SHP77 treated with DMSO at 0.1 percent for 48 hours (cell line): Measurements from ENCODE around the gene KAZN.
A peak's percentile ranks its signal among the peaks of the same experiment; 100 is the strongest.

ENCODE experiments used
- DNase-seq: peaks from one replicate; lab custom pipeline; 2025; lab: John Stamatoyannopoulos, UW

KAZN gene

DNA sequence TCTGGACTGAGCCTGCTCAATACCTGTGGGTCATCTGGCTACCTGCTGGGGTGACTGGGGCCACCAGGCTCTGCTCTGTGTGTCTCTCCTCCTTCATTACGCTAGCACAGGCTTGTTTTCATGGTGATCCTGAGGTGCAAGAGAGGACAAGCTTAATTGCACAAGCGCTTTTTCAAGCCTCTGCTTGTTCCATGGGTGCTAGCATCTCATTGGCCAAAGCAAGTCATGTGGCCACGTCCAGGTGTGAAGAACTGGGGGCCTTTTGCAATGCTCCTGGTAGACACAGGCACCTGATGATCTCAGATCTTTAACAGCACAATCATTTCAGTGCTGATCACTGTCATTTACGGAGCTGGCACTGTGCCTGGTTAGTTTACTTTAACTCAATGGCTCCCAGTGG, 114.6 kb downstream of the KAZN start:
- no peak for DNase-seq

DNA sequence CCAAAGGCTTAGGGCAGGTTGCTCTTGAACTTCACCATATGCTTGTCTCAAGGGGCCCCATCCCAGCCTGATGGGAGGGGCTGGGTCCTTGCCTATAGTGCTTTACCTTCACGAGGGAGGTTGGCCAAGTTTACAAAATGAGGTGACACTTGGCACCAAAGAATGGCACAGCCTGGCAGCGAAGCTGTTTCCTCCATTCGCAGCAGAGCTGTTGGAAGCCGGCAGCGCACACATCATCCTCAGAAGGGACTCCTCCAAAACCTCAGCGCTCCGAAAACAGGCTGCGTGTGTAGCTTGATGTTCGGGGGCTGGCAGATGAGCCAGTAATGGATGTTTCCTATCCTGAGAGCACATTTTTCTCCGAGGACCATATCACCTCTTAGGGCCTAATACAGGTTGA, 116.8 kb downstream of the KAZN start:
- no peak for DNase-seq

DNA sequence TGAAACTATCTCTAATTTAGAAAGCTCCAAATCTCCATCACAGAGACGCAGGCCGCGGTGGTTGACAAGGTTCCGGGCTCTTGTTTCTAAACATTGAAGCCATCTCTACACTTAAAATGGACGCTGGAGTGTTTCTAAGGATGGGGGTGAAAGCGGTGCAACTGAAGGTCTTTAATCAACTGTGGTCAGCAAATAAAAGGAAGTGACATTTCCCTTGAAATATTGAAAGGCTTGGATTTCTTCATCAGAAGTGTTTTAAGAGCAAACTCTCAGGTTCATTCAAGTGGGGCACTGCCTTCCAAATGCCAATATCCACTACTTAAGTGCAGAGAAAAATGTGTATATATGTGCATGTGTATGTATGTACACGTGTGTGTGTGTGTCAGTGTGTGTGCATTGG, 117.3 kb downstream of the KAZN start:
- DNase-seq = no peak

DNA sequence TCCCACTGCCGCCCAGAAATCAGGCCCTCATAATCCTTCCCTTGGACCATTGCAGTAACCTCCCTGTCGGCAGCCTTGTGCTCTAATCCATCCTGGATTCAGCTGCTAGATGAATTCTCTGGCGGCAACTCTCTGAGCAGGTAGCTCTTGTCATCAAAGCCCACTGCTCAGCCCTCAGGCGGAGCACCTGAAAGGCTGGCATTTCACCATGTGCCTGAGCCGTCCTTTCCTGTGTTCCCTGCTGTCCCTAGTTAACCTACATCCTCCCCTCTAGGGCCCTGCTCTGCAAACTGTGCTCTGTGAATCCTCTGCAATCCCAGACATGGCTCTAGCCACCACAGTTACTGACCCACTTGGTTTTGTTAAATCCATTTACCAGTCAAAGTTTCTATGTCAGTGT, 118.0 kb downstream of the KAZN start:
- DNase-seq = no peak

DNA sequence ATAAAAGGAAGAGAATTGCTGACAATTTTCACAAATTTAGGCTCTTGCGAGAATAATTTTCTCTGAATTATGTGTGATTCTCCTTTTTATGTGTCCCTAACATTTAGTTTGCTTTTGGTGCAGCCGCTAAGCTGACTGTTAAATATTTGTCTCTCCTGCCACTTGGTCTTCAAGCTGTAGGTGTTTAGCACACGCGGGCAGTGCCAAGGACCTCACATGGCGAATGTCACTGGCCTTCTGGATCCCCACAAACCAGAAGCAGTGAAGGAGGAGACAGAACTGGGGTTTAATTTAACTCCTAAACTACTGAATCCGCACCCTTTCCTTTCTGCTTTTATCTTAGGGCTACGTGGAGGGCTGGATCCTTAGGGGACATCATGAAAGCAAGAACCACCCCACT, 120.0 kb downstream of the KAZN start:
- DNase-seq = no peak

DNA sequence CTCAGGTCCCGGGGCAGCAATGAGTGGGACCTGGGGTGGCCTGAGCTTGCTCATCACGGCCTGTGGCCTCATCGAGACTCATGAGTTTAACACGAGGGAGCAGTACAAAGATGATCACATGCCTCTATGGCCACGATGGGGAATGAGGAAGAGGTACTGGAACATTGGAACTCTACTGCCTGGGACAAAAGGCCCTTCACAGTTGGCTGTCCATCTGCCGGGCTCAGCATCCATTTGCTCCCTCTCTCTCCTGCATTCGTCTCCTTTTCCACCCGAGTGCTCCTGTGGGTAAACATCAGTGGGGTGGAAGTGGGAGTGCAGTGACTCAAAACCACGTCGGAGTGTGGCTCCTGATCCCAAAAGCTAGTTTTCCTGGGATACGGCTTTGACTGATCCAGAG, 124.9 kb downstream of the KAZN start:
- no peak for DNase-seq

DNA sequence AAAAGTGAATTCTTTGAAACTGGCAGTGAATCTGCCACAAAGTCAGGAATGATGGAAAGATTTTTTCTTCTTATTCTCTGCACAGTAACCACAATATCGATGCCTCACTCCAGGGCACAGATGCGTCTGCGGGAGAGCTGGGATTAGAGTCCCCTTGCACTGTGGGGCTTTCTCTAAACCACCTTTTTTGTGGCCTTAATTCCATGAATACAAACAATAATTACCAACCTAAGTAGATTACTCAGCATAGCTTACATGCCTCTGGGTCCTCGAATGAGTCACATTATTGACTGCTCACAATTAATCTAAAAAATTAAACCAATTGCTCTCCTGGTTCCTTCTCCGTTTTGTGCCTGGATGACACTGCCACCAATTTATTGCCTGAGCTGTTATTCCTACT, 125.8 kb downstream of the KAZN start:
- no peak for DNase-seq

DNA sequence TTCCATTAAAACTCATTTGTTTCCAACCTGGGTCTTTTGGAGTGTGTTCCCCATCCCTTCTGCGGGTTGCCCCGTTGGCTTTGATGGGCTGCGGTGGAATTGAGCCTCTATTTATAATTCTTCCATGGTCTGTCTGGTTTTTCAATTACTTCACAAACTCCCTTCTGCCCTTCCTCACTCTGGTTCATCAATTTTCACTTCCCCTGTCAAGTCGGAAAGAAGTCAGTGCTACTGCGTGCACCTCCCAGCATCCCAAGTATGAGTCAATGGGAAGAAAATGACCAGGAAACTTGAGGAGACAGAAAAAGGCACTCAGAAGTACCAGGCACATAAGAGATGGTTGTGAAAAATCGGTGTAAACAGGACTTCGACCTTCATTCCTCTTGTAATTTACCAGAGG, 126.2 kb downstream of the KAZN start:
- no peak for DNase-seq

DNA sequence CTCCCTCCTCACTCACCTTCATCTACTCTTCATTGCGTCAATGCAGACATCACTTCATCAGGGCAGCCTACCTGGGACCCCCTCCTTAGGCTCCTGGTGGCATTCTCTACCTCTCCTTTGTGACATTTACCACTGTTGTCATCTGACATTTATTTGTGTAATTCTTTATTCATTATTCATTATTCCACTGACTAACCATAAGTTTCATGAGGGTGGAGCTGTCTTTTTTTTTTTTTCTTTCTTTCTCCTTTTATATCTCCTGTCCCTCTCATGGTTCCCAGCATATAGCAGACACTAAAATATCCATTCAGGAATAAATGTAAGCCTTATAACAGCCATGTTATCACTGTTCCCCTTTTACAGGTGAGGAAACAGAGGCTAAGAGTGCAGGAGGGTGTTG, 126.8 kb downstream of the KAZN start:
- DNase-seq = no peak

DNA sequence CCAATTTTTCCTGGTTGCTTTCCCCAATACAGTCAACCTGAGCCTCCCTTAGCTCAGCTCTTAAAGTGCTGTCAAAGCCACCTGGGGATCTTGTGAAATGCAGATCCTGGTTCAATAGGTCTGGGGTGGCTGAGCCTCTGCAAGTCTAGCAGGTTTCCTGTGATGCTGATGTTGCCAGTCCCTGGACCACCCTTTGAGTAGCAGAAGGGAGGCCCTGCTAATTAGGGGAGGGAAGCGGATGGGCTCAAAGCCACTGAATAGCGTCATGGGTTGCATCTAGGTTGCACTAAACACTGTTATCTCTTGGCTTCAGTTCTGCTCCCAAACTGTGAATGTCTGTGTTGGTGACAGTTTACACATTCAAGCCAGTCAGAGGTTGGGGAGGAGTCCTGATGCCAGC, 127.2 kb downstream of the KAZN start:
- DNase-seq = no peak

DNA sequence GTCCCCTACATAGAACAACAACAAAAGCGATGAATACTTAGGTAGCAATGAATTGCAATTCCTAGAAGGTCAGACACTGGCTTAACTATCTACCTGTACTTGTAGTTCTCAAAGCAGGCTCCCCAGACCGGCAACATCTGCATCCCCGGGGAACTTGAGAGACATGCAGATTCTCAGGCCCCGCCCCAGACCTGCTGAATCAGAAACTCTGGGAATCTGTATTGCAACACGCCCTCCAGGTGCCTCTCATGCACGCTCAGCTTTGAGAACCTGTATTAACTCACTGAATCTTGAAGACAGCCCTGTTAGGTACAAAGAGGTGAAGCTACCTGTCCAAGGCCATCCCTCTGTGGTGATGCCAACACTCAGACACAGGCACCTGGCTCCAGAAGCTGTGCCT, 128.1 kb downstream of the KAZN start:
- DNase-seq = no peak

DNA sequence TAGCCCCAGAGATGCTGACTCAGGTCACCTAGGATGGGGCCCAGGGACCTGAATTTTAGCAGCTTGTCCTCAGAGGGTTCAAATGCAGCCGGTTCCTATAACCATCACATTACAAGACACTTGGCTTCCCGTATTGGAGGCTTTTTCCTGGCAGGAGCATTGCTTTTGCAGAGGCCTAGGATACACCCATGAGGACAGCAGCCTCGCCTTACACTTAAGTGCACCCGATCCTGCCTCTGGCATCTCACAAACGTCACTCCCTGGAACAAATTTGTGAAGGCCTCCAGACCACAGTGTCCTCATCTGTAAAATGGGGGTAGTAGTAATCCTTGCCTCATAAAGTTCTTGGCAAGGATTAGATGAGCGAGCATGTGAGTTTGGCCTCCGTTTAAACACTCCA, 130.0 kb downstream of the KAZN start:
- DNase-seq = no peak

DNA sequence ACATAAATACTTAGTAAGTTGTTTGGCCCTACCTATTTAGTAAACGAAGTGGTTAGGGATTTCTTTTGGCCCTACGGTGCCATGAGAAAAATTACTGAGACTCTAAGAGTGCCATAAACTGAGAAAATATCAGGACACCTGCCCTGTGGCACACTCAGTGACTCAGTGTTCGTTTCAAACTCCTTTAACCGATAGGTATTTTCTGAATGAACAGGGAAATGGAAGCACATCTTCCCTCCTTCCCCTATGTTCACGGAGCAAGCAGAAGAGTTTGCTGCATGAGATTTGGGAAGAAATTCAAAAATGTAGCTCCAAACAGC, 134.2 kb downstream of the KAZN start:
- DNase-seq = no peak

DNA sequence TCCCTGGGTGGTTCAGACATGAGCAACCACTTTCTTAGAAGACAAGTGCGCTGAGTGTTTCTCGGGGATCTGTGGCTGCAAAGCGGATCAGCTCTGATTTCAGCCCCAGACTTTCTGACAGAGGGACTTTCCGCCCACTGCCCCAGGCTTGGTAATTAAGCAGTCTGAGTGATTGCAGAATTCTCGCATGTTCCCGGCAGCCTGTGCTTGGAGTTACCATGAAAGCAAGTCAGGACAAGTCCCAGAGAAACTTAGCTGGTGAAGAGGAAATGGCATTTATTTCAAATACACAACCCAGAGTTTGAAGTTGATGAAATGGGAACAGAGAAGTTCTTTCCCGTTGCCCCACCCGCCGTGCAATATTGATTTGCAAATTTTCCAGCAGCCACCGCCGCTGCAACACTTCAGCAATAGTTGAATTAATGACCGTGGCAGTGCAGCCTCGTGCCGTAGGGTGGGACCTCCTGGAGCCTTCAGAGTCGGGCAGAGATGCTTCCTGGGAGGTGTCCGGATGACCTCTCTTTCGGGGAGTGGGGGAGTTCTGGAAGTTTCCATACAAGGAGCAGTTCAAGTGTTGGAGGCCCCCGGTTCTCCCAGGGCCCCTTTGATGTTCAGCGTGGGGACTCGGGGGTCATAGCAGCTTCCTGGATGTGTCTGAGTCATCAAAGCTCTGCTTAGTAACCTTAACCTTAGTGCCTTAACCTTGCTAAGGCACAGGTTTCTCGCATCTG, 134.7 kb downstream of the KAZN start:
- DNase-seq = no peak

DNA sequence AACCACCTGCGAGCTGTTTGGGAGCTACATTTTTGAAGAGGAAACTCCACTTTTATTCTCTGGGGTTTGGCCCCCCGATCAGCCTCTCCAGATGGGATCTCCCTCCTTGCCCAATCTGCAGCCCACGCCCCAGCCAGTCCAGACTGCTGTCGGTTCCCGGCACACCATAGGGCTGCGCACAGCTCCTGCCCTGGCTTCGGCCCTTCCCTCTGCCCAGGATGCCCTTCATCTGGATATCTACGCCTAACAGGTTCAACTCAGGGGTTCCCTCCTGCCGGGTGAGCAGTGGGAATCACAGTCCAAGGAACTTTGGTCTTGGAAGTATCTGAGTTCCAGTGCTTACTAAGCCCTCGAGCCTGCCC, 135.3 kb downstream of the KAZN start:
- no peak for DNase-seq

DNA sequence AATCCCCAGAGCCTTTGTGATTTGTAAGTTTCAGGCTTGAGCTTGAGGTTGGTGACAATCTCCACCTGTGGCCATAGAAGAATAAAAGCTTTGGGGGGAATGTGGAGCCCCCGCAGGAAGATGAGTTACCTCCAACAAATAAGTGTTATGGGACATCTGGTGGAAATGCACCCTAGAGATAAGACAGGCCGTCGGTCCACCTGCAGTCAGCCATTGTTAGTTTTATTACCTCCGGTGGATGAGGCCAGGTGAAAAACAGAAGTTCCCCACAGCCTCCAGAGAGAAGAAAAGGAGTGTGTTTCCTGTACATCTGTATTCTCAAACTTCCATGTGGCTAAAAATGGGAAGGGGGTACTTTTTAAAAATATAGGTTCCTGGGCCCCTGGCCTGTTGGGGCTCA, 137.4 kb downstream of the KAZN start:
- no peak for DNase-seq

DNA sequence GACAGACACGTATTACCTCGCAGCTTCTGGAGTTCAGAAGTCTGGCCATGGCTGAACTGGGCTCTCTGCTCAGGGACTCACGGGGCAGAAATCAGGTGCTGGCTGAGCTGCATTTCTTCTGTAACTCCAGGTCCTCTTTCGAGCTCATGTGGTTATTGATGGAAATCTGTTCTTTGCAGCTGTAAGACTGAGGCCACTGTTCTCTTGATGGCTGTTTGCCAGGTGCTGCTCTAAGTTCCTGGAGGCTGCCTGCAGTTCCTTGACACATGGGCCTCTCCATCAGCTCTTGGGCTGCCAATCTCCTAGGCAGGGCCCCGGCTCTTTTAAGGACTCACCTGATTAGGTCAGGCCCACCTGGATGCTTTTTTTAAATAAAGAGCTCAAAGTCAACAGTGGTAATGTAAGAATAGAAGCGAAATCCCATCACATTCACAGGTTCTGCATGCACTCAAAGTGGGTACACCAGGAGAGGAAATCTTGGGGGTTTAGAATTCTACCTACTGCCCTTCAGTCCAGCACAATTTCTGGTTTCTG, 139.1 kb downstream of the KAZN start:
- DNase-seq = no peak

DNA sequence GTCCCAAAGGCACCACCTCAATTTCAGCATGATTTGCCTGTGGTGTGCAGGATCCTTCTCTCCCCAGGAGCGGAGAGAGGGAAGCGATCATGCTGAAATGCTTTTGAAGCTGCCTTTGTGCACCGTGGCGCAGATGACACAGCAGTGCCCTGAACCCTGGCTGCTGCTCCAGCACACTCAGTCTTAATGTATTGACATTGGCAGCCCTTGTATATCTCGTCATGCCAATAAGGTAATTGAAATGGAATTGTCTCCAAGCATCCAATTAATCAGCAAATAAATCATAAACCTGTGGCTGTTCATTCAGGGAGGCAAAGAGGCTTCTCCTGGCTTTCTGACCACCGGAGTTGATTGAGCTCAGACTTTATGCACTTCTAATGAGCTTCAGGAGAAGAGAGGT, 139.8 kb downstream of the KAZN start:
- peak; percentile 24 for DNase-seq

DNA sequence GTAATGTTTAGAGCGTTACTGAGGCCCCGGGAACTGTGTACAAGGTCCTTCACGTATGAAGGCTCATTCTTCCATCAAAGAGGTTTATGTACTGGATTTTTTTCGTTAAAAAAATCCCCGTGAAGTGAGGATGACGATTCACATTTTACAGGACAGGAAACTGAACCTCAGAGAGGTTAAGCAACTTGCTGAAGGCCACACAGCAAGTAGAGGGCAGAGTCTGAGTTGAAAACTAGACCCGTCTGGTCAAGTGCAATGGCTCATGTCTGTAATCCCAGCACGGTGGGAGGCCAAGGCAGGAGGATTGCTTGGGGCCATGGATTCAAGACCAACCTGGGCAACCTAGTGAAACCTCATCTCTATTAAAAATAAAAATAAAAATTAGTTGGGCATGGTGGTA, 140.2 kb downstream of the KAZN start:
- DNase-seq = no peak

DNA sequence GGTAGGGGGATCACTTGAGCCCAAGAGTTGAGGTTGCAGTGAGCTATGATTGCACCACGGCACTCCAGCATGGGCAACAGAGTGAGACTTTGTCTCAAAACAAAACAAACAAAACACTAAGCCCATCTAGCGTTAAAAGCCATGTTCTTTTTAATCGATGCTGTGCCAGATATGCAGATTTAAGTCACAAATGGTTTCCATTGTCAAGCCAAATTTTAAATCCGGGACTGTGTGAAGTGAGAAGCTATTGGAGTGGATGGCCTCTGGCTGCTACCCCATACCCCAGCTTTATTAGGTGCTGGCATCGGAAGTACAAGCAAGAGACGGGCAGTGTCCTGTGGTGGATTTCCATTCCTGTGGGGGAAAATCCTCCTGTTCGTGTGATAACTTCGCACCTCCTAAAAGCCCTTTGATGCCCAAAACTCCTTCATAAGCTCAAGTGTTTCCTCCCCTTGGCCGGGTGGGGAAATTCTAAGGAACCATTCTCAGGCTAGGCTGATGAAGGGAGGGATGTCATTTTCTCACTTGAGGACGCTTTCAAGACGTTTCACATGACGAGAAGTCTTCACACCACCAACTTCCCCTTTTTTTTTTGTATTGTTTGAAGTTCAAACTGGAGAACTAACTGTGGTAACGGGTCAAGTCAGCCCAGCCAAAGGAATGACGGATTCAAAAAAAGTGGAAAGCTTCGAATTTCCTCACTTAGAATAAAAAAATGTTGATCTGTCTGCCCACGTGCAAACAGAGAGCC, 140.8 kb downstream of the KAZN start:
- DNase-seq = no peak

DNA sequence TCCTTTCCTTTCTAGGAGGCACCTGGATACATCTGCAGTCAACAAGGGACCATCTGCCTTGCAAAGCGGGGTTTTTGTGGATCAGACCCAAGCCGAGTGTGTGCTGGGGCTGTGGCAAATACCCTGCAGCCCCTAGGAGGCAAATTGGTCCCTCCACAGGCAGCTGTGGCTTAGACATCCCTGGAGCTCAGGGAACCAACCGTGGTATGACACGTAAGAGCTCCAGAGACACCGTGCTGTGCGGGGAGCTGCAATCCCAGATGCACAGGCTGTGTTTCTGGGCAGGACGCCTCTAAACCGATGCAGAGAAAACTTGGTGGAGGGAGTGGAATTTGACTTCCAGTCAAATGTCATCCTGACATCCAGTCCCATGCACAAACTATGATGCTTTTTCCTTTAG, 141.5 kb downstream of the KAZN start:
- DNase-seq = no peak

DNA sequence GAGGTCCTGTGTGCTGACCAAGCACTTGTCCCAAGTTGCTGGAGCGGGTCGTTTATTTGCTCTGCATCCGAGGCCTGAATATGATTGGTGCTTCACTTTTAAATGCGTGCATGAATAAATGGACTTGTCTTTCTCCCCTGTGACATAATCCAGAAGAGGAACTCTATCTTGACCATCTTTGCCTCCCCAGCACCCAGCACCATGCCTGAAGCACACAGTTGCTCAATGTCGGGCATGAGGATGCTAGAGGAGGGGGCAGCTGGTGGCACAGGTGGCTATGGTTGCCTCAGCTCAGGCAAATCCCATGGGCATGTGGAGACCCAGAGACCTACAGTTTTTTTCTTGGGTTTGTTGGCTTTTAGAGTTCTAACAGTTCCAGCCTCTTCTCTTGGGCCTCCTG, 142.6 kb downstream of the KAZN start:
- DNase-seq = no peak

DNA sequence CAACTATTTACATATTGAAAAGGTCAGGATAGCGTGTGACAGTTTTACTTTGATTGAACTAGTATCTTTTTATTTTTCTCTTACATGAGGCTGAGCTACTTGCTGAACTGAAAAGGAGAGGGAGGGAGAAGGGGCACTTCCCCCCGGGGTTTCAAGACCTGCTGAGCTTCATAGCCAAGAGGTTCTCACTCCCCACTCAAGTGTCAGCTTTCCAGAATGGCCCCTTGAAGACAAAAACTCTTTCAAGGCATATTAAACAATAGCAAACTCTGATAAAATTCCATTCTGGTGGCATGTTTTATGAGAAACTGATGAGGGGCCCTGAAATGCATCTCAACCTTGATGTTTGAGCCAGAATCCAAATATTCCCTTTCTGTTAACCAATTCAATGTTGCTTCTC, 143.0 kb downstream of the KAZN start:
- no peak for DNase-seq
